Measurements from ENCODE around the gene BIK.

The BIK gene

DNA sequence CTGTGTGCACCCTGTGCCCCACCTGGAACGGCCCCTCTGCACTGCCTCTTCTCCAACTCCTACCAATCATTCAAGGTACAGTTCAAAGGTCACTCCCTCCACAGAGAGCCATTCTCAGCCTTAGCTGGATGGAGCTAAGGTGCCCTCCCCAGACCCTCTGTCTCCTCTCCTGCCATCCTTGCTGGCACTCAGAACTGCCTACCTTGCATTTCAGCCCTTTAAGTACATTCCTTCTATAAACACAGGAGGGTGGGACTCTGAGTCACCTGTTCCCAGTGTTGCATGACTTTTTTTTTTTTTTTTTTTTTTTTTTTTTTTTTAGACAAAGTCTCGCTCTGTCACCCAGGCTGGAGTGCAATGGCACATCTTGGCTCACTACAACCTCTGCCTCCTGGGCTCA is 29.9 kb upstream of the BIK start:
- no peaks in the 10 kb centered on the region for H3K9me2 ChIP-seq (replicated peaks; ENCODE audit: insufficient read depth, low read length)
- peaks cover under 1% of the 10 kb centered on the region; the same call in 1 of the 2 replicates for H3F3A ChIP-seq (ENCODE audit: insufficient read depth, low read length)
- no peaks in the 10 kb centered on the region for H4K20me1 ChIP-seq (ENCODE audit: insufficient read depth, low read length)
- no peak overlapping the region for H3K4me2 ChIP-seq (ENCODE audit: low read depth, low read length)
- no peak for DNase-seq
- TF ChIP-seq EZH2 (optimal IDR thresholded peaks at IDR 0.05; ENCODE audit: low read depth, low read length) (no peak), EZH2phosphoT487 (IDR thresholded peaks at IDR 0.05; ENCODE audit: low read length) (no peak)
- TF ChIP-seq, protein P1, sequence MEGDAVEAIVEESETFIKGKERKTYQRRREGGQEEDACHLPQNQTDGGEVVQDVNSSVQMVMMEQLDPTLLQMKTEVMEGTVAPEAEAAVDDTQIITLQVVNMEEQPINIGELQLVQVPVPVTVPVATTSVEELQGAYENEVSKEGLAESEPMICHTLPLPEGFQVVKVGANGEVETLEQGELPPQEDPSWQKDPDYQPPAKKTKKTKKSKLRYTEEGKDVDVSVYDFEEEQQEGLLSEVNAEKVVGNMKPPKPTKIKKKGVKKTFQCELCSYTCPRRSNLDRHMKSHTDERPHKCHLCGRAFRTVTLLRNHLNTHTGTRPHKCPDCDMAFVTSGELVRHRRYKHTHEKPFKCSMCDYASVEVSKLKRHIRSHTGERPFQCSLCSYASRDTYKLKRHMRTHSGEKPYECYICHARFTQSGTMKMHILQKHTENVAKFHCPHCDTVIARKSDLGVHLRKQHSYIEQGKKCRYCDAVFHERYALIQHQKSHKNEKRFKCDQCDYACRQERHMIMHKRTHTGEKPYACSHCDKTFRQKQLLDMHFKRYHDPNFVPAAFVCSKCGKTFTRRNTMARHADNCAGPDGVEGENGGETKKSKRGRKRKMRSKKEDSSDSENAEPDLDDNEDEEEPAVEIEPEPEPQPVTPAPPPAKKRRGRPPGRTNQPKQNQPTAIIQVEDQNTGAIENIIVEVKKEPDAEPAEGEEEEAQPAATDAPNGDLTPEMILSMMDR (IDR thresholded peaks at IDR 0.05; ENCODE audit: low read length): no peak
- no peaks in the 10 kb centered on the region for H3K79me2 ChIP-seq (ENCODE audit: low read length)
- H3K4me1 ChIP-seq (ENCODE audit: low read length): peaks cover 5% of the 10 kb centered on the region
- no peaks in the 10 kb centered on the region for H3K27me3 ChIP-seq (replicated peaks; ENCODE audit: insufficient read depth, low read length)
- no peak overlapping the region for H3K9ac ChIP-seq (ENCODE audit: low read length)
- no peak overlapping the region for H3K27ac ChIP-seq (ENCODE audit: low read length)
- no peaks in the 10 kb centered on the region for H3K36me3 ChIP-seq (replicated peaks; ENCODE audit: insufficient read depth, low read length)
- H3K9me3 ChIP-seq (replicated peaks; ENCODE audit: insufficient read depth, low read length): no peaks in the 10 kb centered on the region
- H3K4me3 ChIP-seq (ENCODE audit: low read length): no peak overlapping the region
- no peak overlapping the region for H2AFZ ChIP-seq (ENCODE audit: low read length)

DNA sequence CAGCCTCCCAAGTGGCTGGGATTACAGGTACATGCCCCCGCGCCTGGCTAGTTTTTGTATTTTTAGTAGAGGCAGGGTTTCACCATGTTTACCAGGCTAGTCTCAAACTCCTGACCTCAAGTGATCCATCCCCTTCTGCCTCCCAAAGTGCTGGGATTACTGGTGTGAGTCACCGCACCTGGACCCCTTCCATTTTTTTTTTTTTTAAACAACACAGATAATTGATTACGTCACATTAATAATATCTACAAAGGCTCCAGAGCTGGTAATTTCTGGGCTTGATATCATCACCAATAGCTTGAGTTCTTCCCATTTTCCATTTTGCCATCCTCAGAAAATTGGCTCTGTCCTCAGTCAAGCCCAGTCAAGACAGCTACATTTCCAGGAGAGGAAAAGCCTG is 28.6 kb upstream of the BIK start:
- Histone ChIP-seq H3K36me3 (replicated peaks; ENCODE audit: insufficient read depth, low read length) (no peaks in the 10 kb centered on the region), H3K4me2 (ENCODE audit: low read depth, low read length) (no peak overlapping the region), H3K79me2 (ENCODE audit: low read length) (no peaks in the 10 kb centered on the region), H3K4me3 (ENCODE audit: low read length) (no peak overlapping the region), H3K9me3 (replicated peaks; ENCODE audit: insufficient read depth, low read length) (no peaks in the 10 kb centered on the region), H3K27ac (ENCODE audit: low read length) (no peak overlapping the region), H4K20me1 (ENCODE audit: insufficient read depth, low read length) (no peaks in the 10 kb centered on the region), H3F3A (ENCODE audit: insufficient read depth, low read length) (peaks cover 14% of the 10 kb centered on the region), H2AFZ (ENCODE audit: low read length) (no peak overlapping the region), H3K27me3 (replicated peaks; ENCODE audit: insufficient read depth, low read length) (no peaks in the 10 kb centered on the region), H3K9me2 (replicated peaks; ENCODE audit: insufficient read depth, low read length) (no peaks in the 10 kb centered on the region), H3K9ac (ENCODE audit: low read length) (no peak overlapping the region), H3K4me1 (ENCODE audit: low read length) (peaks cover 18% of the 10 kb centered on the region)
- TF ChIP-seq, protein P1 (IDR thresholded peaks at IDR 0.05; ENCODE audit: low read length): no peak
- TF ChIP-seq EZH2phosphoT487 (IDR thresholded peaks at IDR 0.05; ENCODE audit: low read length) (no peak), EZH2 (optimal IDR thresholded peaks at IDR 0.05; ENCODE audit: low read depth, low read length) (no peak)
- DNase-seq: no peak

- Histone ChIP-seq H3K36me3 (replicated peaks; ENCODE audit: insufficient read depth, low read length) (no peaks in the 10 kb centered on the region), H4K20me1 (ENCODE audit: insufficient read depth, low read length) (no peaks in the 10 kb centered on the region), H3K9me2 (replicated peaks; ENCODE audit: insufficient read depth, low read length) (no peaks in the 10 kb centered on the region), H3K4me1 (ENCODE audit: low read length) (peaks cover 19% of the 10 kb centered on the region), H3K27ac (ENCODE audit: low read length) (peak overlapping the region; percentile 93), H3F3A (ENCODE audit: insufficient read depth, low read length) (peaks cover 27% of the 10 kb centered on the region), H3K79me2 (ENCODE audit: low read length) (no peaks in the 10 kb centered on the region), H3K4me2 (ENCODE audit: low read depth, low read length) (peak overlapping the region; percentile 85), H3K27me3 (replicated peaks; ENCODE audit: insufficient read depth, low read length) (no peaks in the 10 kb centered on the region), H3K9ac (ENCODE audit: low read length) (peak overlapping the region; percentile 47), H2AFZ (ENCODE audit: low read length) (peak overlapping the region; percentile 85), H3K9me3 (replicated peaks; ENCODE audit: insufficient read depth, low read length) (no peaks in the 10 kb centered on the region), H3K4me3 (ENCODE audit: low read length) (peak overlapping the region; percentile 26; the same call in 1 of the 2 replicates)
- TF ChIP-seq, protein P1 (IDR thresholded peaks at IDR 0.05; ENCODE audit: low read length): no peak
- TF ChIP-seq EZH2 (optimal IDR thresholded peaks at IDR 0.05; ENCODE audit: low read depth, low read length) (no peak), EZH2phosphoT487 (IDR thresholded peaks at IDR 0.05; ENCODE audit: low read length) (no peak)
- peak; percentile 84 for DNase-seq
Measured at GRCh38 chr22:43085658-43086606, 24.6 kb upstream of the BIK start.

All from MM.1S (cell line).